ENCODE measurements around the gene SLC12A8. TPM values are rescaled to one million over a fixed set of nuclear protein-coding genes. Genes with fewer than 3 reads are reported as not detected.

SLC12A8 gene
- total RNA-seq, 6 experiments from 2014 or later, result 8.5 to 23.4 (median 20.3) TPM

GRCh38 chr3:125055331-125055912 lies 157.1 kb downstream of the SLC12A8 start:
- no peak for ATAC-seq
- DNase-seq, result peak in 1 of 3 donors; percentile 53
- H3K27ac ChIP-seq, result peak overlapping the region; percentile 60 to 88 (median 75)
- no peaks in the 10 kb centered on the region for H3K36me3 ChIP-seq
- TF ChIP-seq POLR2A (IDR thresholded peaks at IDR 0.05), result no peak
- no peak for TF ChIP-seq CTCF (IDR thresholded peaks at IDR 0.05)
- H3K4me3 ChIP-seq, result peak overlapping the region; percentile 39 to 72 (median 59)
- WGBS (ENCODE audit: insufficient coverage, low coverage, low lambda C conversion rate, missing lambda C conversion rate), result 0% methylated on average over 3 of the region's 78 CpGs
- no peaks in the 10 kb centered on the region for H3K27me3 ChIP-seq
- intact Hi-C loops (cut with DNase I), result no loop called here
- H3K9me3 ChIP-seq, result no peaks in the 10 kb centered on the region
- peaks cover 0 to 16% (median 3%) of the 10 kb centered on the region in 4 donors for H3K4me1 ChIP-seq

GRCh38 chr3:125054449-125055329 lies 157.9 kb downstream of the SLC12A8 start:
- intact Hi-C loops (cut with DNase I), result no loop called here
- peak in 1 of 3 donors; percentile 70 for DNase-seq
- H3K9me3 ChIP-seq, result no peaks in the 10 kb centered on the region
- TF ChIP-seq CTCF (IDR thresholded peaks at IDR 0.05) (peak in 2 of 4 donors; percentile 4 to 16), POLR2A (IDR thresholded peaks at IDR 0.05) (peak; percentile 61)
- no peaks in the 10 kb centered on the region for H3K36me3 ChIP-seq
- peak overlapping the region; percentile 39 to 72 (median 59) for H3K4me3 ChIP-seq
- 0% methylated on average over 17 of the region's 17 CpGs for WGBS (ENCODE audit: insufficient coverage, low coverage, low lambda C conversion rate, missing lambda C conversion rate)
- ATAC-seq, result peak; percentile 70 to 77 (median 72)
- H3K4me1 ChIP-seq, result peaks cover 0 to 16% (median 3%) of the 10 kb centered on the region in 4 donors
- peak overlapping the region; percentile 60 to 88 (median 75) for H3K27ac ChIP-seq
- no peaks in the 10 kb centered on the region for H3K27me3 ChIP-seq

GRCh38 chr3:125054062-125054448 lies 158.5 kb downstream of the SLC12A8 start:
- peak overlapping the region; percentile 60 to 88 (median 75) for H3K27ac ChIP-seq

GRCh38 chr3:125053304-125053699 lies 159.2 kb downstream of the SLC12A8 start:
- DNase-seq (no peak), ATAC-seq (no peak)
- Histone ChIP-seq H3K36me3 (no peaks in the 10 kb centered on the region), H3K27me3 (no peaks in the 10 kb centered on the region), H3K4me3 (no peak overlapping the region), H3K9me3 (no peaks in the 10 kb centered on the region), H3K27ac (peak overlapping the region in 1 of 3 donors; percentile 75), H3K4me1 (peaks cover 0 to 16% (median 3%) of the 10 kb centered on the region in 4 donors)
- 100% methylated on average over 1 of the region's 2 CpGs for WGBS (ENCODE audit: insufficient coverage, low coverage, low lambda C conversion rate, missing lambda C conversion rate)
- TF ChIP-seq CTCF (IDR thresholded peaks at IDR 0.05), result no peak
- TF ChIP-seq POLR2A (IDR thresholded peaks at IDR 0.05), result no peak
- intact Hi-C loops (cut with DNase I), result no loop called here

More at GRCh38 chr3:125054062-125054448, 158.5 kb downstream of the SLC12A8 start:
- no peaks in the 10 kb centered on the region for H3K36me3 ChIP-seq
- intact Hi-C loops (cut with DNase I), result no loop called here
- H3K27me3 ChIP-seq, result no peaks in the 10 kb centered on the region
- no peak for DNase-seq
- peaks cover 0 to 16% (median 3%) of the 10 kb centered on the region in 4 donors for H3K4me1 ChIP-seq
- TF ChIP-seq POLR2A (IDR thresholded peaks at IDR 0.05) (no peak), CTCF (IDR thresholded peaks at IDR 0.05) (no peak)
- WGBS (ENCODE audit: insufficient coverage, low coverage, low lambda C conversion rate, missing lambda C conversion rate), result 42% methylated on average over 7 of the region's 7 CpGs
- peak overlapping the region; percentile 39 to 72 (median 59) for H3K4me3 ChIP-seq
- H3K9me3 ChIP-seq, result no peaks in the 10 kb centered on the region
- ATAC-seq, result no peak

Measured in right lobe of liver (tissue), 6 donors.